Liver (tissue), 2 donors: Measurements from ENCODE around the gene MMP14.

Experiments
- REST ChIP-seq: IDR thresholded peaks from 2 replicates; pipeline ENCODE4 v1.6.1; 2016; ENCODE audit warnings: antibody characterized with exemption, mild to moderate bottlenecking
- TF ChIP-seq, protein P1 (sequence below): fragments of 150-350 bp; IDR thresholded peaks from 2 replicates; pipeline ENCODE4 v1.5.1; 2017; ENCODE audit warnings: improper control_type of control experiment, low read depth, low read length; ENCODE audit not compliant: missing input control
- donor health status: healthy.

- no peak for TF ChIP-seq REST
- TF ChIP-seq, protein P1, sequence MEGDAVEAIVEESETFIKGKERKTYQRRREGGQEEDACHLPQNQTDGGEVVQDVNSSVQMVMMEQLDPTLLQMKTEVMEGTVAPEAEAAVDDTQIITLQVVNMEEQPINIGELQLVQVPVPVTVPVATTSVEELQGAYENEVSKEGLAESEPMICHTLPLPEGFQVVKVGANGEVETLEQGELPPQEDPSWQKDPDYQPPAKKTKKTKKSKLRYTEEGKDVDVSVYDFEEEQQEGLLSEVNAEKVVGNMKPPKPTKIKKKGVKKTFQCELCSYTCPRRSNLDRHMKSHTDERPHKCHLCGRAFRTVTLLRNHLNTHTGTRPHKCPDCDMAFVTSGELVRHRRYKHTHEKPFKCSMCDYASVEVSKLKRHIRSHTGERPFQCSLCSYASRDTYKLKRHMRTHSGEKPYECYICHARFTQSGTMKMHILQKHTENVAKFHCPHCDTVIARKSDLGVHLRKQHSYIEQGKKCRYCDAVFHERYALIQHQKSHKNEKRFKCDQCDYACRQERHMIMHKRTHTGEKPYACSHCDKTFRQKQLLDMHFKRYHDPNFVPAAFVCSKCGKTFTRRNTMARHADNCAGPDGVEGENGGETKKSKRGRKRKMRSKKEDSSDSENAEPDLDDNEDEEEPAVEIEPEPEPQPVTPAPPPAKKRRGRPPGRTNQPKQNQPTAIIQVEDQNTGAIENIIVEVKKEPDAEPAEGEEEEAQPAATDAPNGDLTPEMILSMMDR = no peak
Observed at GRCh38 chr14:22864979-22865378, 28.6 kb downstream of the MMP14 start.
